GM18508 (cell line): ENCODE results near the gene CBARP.
"Not testable (repeated sequence)": the region's sequence is repeated elsewhere in the genome, so short reads cannot be mapped to it uniquely, and the experiment has no call there.

Experiments
- ATAC-seq: cut with Tn5 transposase; IDR thresholded peaks from one replicate; pipeline ENCODE4 v1.9.1; 2021; ENCODE audit warnings: moderate number of reproducible peaks; ENCODE audit not compliant: insufficient read depth, unreplicated experiment

Gene CBARP

DNA sequence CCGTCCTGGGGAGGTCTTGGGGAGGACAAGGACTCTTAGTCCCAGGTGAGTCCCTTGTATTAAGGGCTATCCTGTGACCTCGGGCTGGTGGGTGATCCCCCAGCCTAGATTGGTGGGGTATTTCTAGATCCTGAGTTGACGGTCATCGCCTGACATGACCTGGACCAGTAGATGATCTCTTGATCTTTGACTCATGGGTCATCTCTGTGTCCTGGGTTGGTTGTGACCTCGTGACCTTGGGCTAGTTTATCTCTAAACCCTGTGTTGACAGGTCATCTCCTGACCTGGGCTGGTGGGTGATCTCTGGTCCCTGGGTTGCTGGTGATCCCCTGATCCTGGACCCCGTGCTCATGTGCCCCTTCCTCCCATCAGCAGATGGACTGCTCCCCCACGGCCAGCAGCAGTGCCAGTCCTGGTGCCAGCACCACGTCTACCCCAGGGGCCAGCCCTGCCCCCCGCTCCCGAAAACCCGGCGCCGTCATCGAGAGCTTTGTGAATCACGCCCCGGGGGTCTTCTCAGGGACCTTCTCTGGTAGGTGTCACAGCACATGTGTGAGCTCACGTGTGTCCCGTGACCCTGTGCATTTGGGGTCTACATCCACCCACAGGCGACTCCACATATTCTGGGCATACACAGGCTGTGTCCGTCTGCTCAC is 16.9 kb upstream of the CBARP start:
- ATAC-seq = no peak

DNA sequence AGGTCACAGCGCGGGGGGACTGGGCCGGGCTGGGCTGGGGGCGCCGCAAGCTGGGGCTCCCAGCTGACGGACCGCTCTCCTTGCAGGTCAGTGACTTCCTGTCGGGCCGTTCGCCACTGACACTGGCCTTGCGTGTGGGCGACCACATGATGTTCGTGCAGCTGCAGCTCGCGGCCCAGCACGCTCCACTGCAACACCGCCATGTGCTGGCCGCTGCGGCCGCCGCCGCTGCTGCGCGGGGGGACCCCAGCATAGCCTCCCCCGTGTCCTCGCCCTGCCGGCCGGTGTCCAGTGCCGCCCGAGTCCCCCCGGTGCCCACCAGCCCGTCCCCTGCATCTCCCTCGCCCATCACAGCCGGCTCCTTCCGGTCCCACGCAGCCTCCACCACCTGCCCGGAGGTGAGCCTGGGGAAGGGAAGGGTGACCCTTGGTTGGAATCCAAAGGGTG is 16.3 kb upstream of the CBARP start:
- ATAC-seq = no peak

DNA sequence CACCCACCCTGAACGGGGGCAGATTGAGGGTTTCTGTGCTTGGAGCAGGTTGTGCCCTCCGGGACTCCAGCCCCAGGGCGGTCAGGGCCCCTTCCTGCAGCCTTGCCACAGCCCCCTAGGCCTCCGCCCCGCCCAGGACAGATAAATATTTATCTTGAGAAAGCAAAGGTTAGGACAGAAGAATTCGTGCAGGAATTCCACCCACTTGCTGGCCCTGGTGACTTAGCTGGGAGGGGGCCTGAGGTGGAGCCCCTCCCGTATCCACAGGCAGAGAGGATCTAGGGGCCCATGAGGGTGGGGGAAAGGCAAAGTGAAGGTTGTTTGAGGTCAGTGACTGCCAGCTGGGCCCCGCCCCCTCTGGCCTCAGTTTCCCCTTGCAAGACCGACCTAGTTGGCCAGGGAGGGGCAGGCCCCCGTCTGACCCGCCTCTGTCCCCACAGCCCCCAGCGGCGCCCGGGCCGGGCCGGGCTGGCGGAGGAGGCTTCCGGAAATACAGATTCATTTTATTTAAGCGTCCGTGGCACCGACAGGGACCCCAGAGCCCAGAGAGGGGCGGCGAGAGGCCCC is 15.8 kb upstream of the CBARP start:
- ATAC-seq = no peak

DNA sequence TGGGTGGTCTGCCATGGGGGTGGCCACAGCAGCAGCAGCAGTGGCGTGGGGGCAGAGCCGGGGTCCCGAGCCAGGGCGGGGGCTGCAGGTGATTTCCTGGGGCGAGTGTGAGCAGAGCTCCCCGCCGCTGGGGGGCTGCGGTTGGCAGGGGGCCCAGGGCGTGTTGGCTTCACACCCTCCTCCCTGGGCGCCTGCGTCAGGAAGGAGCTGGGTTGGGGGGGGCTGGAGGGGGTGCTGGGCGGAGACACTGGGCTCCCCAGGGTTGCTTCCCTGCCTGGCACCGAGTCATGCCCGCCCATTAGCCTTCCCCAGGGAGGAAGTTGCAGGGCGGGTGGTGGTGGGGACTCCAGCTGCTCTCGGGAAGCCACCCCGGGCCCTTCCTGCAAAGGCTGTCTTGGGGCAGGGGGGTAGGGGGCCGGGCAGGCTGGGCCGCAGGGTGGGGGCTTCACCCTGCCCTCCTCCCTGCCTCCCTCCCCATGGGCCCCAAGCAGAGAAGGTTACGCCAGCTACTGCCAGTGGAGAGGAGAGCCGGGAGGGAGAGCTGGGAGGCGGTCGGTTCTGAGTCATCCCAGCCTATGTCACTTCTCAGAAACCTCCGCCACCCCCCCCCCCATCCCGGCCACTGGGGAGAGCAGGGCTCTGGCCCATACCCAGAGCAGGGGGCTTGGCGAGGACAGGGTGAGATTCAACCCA is 15.2 kb upstream of the CBARP start:
- ATAC-seq = no peak

DNA sequence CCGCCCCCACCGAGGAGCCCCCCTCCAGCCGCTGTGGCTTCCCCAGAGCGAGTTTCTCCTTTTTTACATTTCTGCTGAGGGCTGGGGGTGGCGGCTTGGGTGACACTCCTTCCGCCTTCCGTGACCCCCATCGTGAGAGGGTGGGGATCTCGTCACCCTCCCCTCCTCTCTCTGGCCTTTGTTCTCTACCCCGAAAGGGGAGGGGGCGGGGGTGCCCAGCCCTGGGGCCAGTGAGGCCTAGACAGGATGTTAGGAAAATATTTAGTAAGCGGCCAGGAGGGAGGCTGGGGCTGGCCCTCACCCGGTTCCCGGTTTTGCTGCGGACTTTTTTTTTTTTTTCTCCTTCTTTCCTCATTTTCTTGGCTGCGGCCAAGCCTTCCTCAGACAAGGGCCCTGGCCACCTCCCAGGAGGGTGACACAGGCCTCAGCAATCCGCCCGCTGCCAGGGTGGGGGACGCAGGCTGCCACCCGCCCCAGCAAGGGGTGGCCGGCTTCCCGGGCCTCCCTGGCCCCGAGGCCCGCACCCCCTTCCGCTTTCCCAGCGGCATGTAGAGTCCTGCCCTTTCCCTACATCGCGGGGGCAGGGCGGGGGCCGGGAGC is 14.5 kb upstream of the CBARP start:
- ATAC-seq = no peak

DNA sequence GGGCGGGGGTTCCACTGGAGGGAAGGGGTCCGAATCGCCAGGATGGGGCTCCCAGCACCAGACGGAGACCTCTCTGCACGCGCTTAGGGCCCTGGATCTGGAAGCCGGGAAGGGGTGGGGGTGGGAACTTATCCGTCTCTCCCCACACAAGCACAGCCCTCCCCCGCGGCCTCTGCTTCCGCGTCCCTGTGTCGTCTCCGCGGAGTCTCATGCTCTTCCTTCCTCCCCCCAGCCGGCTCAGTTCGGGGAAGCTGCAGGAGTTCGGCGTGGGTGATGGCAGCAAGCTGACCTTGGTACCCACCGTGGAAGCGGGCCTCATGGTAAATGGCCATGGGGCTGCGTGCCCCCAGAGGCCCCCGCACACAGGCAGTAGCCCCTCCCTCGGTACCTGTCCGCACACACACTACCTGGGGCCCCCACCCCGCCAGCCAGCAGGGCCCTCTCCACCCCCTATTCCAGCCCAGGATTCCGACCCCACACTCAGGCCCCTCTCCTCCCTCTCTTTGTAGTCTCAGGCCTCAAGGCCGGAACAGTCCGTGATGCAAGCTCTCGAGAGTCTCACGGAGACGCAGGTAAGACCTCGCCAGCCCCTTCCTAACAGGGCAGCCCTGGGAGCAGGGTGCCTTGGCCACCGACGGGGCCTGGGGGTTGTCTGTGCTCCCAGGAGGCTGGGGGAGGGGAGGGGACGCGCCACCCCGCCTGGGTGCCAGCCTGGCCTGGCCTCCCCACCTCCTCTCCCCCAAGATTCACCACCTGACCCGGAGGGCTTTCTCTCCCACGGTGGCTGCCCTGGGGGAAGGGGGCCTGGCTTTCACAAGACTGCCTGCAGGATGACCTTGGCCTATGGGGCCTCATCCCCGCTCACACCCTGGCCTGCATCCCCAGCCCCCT is 13.8 kb upstream of the CBARP start:
- no peak for ATAC-seq

DNA sequence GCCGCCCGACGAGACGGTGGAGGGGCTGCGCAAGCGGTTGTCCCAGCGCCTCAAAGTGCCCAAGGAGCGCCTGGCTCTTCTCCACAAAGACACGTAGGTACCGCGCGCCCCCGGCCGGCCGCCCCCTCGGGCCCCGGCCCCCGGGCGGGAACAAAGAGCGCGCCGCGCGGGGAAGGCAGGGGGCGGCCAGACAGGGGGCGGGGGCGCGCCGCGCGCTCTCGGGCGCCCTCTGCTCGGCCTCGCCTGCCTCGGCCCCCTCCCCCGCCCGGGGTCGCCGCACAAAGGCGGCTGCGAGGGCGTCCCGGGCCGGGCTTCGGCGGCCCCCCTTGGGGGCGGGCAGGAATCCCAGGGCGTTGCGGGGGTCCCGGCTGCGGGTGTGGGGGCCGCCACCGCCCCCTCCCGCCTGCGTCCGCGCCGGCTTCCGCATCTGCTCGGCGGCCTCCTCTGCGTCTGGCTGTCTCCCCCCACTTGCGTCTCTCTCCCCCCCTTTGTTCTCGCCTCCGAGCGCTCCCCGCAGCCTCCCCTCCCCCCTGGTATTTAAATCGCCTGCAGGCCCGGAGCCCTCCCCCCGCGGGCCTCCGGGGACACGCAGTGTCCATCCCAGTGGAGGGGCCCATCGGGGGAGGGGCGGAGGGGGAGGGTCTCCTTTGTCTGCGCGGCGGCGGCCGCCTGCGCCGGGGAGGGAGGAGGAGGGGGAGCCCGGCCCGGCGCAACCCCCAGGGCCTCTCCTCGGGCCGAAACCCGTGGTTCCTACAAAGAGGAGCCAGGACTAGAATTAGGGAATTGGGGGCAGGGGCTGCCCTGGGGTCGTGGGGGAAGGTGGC is 12.8 kb upstream of the CBARP start:
- no peak for ATAC-seq

DNA sequence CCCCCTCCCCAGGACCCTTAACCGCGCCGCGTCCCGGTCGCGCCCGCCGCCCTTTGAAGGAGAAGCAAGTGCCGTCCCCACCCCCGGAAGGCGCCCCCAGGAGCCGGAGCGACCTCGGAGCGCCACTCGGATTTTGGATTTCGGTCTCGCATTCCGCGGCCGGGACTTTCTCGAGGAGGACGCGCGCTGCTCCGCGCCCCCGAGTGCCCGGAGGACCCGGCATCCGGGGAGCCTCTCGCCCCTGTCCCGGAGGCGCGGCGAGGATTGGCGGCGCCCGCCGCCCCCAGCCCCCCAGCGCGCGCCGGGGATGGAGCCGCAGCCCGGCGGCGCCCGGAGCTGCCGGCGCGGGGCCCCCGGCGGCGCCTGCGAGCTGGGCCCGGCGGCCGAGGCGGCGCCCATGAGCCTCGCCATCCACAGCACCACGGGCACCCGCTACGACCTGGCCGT is 12.2 kb upstream of the CBARP start:
- ATAC-seq = no peak

DNA sequence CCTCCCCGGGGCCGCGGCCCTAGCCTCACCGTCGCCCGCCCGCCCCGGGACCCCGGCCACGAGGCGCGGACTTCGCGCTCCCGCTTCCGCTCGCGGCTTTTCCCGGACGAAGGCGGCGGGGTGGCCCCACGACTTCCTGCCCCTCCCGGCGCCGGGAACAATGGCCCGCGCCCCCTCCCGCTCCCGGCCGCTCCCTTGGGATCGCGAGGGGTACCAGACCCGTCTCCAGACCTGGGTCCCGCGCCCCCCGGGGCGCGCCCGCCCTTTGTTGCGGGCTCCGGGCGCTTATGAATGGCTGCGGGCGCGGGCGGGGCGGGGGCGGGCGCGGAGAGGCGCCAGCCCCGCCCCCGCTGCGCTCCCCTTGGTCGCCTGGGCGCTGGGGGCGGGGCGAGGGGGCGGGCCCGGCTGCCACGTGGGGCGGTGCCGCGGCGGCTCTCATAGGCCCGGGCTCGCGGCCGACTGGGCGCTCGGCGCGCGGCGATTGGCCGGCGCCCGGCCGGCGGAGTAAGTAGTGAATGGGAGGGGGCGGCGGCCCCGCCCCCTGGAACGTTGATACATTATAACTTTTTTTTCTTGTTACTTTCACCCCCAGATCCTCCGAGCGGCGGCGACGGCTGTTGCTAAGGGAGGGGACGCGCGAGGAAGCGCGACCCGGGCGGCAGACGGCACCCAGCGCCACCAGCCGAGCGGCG is 11.6 kb upstream of the CBARP start:
- ATAC-seq = no peak

DNA sequence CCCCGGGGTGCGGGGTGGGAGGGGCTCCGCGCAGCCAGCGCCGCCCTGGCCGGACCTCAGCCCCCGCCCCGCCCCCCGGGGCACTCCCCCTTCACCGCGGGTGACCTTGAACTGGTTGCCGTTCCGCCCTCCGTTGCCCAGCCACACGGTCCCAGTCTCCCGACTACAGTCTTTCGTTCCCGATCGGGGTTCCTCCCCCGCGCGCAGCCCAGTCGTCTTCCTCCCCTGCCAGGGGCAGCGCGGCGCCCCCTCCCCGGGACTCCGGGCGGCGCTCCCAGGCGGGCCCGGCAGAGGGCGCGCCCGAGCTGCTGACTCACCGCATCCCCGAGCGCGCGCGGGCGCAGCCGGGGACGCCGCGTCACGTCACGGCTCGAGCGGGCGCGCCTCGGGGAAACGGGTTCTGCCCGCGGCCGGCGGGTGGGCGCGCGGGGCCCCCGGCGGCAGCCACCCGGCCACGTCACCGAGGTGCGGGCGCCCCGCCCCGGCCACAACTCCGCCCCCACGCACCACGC is 11.0 kb upstream of the CBARP start:
- no peak for ATAC-seq

DNA sequence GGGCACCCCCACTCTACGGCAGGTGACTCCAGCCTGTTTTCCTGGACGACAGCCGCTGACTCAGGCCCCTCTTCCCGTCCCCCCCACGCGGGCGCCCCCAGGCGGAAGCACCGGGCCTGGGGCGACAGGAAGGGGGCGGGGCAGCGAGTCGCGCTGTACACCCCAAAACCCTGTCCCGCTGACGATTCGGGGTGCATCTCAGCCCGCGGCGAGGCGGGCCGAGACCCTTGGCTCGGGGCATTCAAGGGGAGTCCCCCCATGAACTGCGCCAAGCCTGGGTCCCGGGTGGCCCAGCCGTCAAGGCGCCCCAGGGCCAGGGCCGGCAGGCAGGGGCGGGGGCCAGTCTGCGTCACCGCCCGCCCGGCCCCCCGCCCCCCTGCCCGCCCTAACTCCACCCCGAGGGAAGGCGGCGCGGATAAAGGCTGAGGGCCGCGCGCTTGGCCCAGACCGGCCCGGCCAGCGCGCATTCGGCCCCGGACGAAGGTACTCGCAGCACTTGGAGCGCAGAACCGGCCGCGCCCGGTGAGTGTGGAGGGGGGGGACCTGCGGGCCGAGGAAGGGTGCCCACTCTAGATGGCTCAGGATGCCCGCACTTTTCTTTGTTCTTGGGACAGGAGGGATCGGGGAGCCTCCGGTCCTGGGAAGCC is 10.5 kb upstream of the CBARP start, which contains the start of gene MIDN:
TSS of gene MIDN (plus strand) at position 445 of the 647 bp plus-strand sequence. CDS start 1,714 bp downstream, outside the sequence.
- ATAC-seq = no peak

DNA sequence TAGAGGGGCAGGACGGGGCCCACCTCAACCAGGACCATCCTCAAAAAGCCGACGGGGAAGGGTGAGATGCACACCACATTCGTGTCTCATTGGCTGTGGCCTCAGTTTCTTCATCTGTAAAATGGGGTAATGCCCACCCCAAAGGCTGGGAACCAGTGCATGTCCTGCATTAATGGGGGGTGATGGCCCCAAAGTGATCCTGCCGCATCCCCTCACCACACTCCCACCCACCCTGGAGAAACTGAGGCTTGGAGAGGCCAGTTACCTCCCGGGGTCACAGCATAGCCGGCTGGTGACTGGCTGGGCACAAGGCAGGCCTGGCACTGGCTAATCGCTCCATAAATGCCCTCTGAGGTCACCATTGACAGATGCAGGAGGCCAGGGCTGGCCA is 9.9 kb upstream of the CBARP start:
- no peak for ATAC-seq

DNA sequence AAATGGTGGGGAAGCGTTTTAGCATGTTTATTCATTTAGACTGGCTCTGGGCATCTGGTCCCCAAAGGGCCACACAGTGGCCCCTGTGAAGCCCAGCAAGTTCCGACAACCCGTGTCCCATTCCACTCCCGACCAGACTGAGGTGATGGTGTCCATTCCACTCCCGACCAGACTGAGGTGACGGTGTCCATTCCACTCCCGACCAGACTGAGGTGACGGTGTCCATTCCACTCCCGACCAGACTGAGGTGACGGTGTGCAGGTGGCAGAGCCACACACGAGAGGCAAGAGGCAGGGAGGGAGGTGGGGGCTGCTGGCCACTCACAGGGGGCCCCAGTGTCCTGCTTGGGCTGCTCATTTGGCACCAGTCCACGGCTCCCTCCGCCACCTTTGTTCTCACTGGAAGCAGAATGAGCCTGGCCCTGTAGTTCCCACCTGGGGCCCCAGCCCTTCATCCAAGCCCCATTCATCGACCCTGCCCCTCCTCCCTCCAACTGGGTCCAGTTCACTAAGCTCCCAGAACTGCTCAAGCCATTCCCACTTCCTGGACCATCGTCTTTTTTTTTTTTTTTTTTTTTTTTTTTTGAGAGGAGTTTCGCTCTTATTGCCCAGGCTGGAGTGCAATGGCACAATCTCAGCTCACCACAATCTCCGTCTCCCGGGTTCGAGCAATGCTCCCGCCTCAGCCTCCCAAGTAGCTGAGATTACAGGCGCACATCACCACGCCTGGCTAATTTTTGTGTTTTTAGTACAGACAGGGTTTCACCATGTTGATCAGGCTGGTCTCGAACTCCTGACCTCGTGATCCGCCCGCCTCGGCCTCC is 8.7 kb upstream of the CBARP start:
- ATAC-seq = not testable (repeated sequence)

DNA sequence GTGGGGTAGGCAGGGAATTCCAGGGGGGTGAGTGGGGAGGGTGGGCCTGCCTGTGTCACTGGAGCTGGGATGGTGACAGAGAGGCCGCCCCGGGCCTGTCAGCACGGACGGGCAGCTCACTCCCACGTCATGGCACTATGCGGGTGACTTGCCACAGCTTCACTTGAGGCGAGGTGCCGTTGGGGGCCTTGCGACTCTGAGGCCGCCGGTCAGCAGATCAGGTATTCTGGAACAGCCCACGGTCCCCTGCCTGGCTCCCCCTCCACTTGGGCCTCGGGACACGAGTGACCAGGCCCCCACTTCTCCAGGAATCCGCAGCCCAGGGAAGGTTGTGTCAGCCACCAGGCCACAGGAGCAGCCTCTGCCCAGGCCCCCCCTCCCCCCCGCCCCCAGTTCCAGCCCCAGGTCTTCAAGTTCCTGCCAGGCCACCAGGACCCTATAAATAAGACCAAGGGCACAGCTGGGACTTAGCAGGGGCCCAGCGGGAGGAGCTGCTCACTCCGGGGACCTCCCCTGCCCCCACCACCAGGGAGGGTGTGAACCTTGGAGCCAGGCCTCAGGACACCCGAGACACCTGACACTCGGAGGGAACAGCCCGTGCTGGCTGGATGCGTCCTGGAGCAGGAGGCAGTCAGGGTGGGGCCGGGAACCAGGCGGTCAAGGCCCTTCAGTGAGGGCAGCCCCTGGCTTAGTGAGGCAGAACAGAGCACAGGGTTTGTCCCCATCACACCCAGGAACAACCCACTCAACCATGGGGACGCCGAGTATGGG is 7.9 kb upstream of the CBARP start:
- ATAC-seq = no peak

DNA sequence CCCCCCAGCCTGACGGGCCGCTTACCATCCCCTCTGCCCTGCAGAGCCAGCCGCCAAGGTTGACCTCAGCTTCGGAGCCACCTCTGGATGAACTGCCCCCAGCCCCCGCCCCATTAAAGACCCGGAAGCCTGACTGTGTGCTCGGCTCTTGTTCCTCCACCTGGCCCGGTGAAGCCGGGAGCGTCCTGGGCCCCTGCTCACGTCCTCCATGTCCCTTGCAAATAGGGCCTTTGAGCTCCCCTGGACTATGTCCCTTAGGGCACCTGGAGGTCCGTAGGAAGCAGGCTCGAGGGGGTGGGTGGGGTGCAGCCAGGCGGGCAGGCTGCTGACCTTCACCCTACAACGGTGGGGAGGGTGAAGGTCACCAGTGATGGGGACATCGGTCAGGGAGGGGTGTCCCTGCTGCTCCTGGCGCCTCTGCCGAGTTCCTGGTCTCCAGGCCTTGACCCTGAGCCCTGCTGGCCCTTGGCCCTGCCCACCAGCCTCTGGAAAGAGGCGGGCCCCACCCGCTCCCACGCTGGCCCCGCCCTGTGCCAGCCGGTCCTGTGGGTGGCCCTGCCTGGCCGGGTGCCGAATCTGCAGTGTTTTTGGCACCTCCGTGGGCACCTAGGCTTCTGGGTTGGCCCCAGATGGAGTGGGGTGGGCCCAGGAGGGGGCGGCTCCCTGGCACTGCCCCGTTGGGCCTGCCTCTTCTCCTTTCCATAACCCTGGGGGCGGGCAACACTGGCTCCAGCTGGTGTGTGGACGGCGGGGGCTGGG is 7.1 kb upstream of the CBARP start:
- ATAC-seq = no peak
